Activated T-cell treated with anti-CD3 and anti-CD28 coated beads, Interleukin-2, amount 50 U/mL, for 24 hours (primary cell): ENCODE measurements around the gene MROH2A.
A peak's percentile ranks its signal among the peaks of the same experiment; 100 is the strongest.

ENCODE experiments used
- DNase-seq: peaks from one replicate; pipeline ENCODE4 v3.0.0-alpha.2; 2020
- H3K27ac Mint-ChIP-seq: 2 replicates; pipeline ENCODE4 v1.8.0; 2020; ENCODE audit warnings: mild to moderate bottlenecking, mixed read lengths
- H3K27me3 Mint-ChIP-seq: 2 replicates; pipeline ENCODE4 v1.8.0; 2020; ENCODE audit warnings: mixed read lengths
- H3K36me3 Mint-ChIP-seq: 2 replicates; pipeline ENCODE4 v1.8.0; 2020; ENCODE audit warnings: low read depth, mixed read lengths
- H3K4me1 Mint-ChIP-seq: 2 replicates; pipeline ENCODE4 v1.8.0; 2020; ENCODE audit warnings: low read depth, mixed read lengths
- H3K4me3 Mint-ChIP-seq: 2 replicates; pipeline ENCODE4 v1.8.0; 2020; ENCODE audit warnings: mild to moderate bottlenecking, moderate library complexity, mixed read lengths
- H3K9me3 Mint-ChIP-seq: 2 replicates; pipeline ENCODE4 v1.8.0; 2020; ENCODE audit warnings: mixed read lengths

Gene MROH2A

GRCh38 chr2:233829193-233830110, 51.3 kb downstream of the MROH2A start:
- Mint-ChIP-seq H3K4me3 (no peak overlapping the region), H3K27ac (no peak overlapping the region), H3K4me1 (no peaks in the 10 kb centered on the region), H3K27me3 (peaks cover 6% of the 10 kb centered on the region), H3K9me3 (no peaks in the 10 kb centered on the region), H3K36me3 (peaks cover 7% of the 10 kb centered on the region)
- peak; percentile 9 for DNase-seq

- no peak overlapping the region for H3K27ac Mint-ChIP-seq
- no peak for DNase-seq
- no peak overlapping the region for H3K4me3 Mint-ChIP-seq
- no peaks in the 10 kb centered on the region for H3K4me1 Mint-ChIP-seq
- peaks cover 15% of the 10 kb centered on the region for H3K36me3 Mint-ChIP-seq
- H3K9me3 Mint-ChIP-seq = no peaks in the 10 kb centered on the region
- H3K27me3 Mint-ChIP-seq = peaks cover 6% of the 10 kb centered on the region
Observed at GRCh38 chr2:233830111-233830802, 52.1 kb downstream of the MROH2A start.

GRCh38 chr2:233831011-233831721, 53.0 kb downstream of the MROH2A start:
- Mint-ChIP-seq H3K27ac (no peak overlapping the region), H3K9me3 (no peaks in the 10 kb centered on the region), H3K4me1 (no peaks in the 10 kb centered on the region), H3K36me3 (peaks cover 24% of the 10 kb centered on the region), H3K4me3 (no peak overlapping the region), H3K27me3 (peaks cover 3% of the 10 kb centered on the region)
- DNase-seq = peak; percentile 11

DNA sequence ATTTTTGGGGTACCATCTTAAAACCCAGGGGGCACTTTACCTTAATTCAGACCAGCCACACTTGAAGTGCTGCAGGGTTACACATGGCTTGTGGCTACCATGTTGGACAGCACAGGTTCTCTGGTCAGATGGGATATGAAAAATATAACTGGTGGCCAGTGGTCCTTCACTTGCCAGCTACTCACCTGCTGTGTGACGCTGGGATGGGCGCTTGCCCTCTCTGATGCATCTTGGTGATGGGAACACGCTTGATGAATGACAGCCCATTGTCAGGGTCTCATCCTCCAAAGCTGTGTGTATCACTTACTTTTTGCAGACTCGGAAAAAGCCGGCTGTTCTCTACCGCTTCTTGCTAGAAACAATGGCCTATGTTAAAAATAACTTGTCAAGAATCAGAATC, 53.7 kb downstream of the MROH2A start:
- H3K36me3 Mint-ChIP-seq = peaks cover 31% of the 10 kb centered on the region
- H3K27me3 Mint-ChIP-seq = no peaks in the 10 kb centered on the region
- no peaks in the 10 kb centered on the region for H3K4me1 Mint-ChIP-seq
- H3K27ac Mint-ChIP-seq = no peak overlapping the region
- DNase-seq = peak; percentile 7
- H3K4me3 Mint-ChIP-seq = no peak overlapping the region
- H3K9me3 Mint-ChIP-seq = no peaks in the 10 kb centered on the region

DNA sequence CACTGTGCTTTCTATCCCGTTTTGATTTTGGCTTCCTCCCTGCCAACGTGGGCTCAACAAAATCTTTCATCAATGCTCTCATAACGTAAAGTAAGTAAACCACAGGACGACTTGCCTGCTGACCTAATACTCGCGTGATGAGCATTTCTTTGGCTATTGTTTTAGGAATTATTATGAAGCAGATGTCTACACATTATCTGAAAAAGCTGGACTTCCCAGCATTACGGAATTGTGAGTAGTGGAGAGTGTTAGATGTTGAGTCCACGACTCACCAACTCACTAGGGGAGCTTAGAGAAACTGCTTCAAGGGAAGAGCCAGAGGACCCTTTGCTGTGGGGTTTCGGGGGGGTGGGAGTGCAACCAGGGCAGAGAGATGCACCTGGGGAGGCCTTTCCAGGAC, 54.3 kb downstream of the MROH2A start:
- H3K4me1 Mint-ChIP-seq = no peaks in the 10 kb centered on the region
- peaks cover 37% of the 10 kb centered on the region for H3K36me3 Mint-ChIP-seq
- no peak overlapping the region for H3K4me3 Mint-ChIP-seq
- DNase-seq = peak; percentile 3
- no peak overlapping the region for H3K27ac Mint-ChIP-seq
- H3K9me3 Mint-ChIP-seq = no peaks in the 10 kb centered on the region
- no peaks in the 10 kb centered on the region for H3K27me3 Mint-ChIP-seq

DNA sequence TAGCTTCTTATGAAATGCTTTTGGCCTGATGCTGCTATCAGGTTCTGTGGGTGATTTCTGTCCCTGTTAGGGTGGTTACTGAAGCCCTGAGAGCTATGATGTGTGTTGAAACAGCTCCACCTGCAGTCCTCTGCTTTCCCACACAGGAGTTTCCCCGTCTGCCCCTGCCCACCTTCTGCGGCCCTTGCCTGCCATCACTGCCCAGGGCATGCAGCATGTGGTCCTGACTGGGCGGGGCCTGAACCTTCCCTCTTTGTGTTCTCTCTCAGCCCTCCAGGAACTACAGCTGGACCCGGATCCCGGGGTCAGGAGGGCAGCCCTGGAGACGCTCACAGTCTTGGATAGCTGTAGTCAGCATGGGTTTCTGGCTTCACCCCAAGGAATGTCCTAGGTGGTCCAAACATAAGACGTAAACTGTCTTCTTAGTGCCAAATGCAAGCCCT, 54.8 kb downstream of the MROH2A start:
- Mint-ChIP-seq H3K36me3 (peaks cover 41% of the 10 kb centered on the region), H3K4me1 (peaks cover under 1% of the 10 kb centered on the region), H3K27ac (no peak overlapping the region), H3K4me3 (no peak overlapping the region), H3K27me3 (no peaks in the 10 kb centered on the region), H3K9me3 (no peaks in the 10 kb centered on the region)
- DNase-seq = peak; percentile 16

GRCh38 chr2:233833345-233833744, 55.2 kb downstream of the MROH2A start:
- DNase-seq = no peak
- Mint-ChIP-seq H3K27me3 (no peaks in the 10 kb centered on the region), H3K36me3 (peaks cover 46% of the 10 kb centered on the region), H3K4me3 (no peak overlapping the region), H3K9me3 (no peaks in the 10 kb centered on the region), H3K4me1 (peaks cover 5% of the 10 kb centered on the region), H3K27ac (no peak overlapping the region)

DNA sequence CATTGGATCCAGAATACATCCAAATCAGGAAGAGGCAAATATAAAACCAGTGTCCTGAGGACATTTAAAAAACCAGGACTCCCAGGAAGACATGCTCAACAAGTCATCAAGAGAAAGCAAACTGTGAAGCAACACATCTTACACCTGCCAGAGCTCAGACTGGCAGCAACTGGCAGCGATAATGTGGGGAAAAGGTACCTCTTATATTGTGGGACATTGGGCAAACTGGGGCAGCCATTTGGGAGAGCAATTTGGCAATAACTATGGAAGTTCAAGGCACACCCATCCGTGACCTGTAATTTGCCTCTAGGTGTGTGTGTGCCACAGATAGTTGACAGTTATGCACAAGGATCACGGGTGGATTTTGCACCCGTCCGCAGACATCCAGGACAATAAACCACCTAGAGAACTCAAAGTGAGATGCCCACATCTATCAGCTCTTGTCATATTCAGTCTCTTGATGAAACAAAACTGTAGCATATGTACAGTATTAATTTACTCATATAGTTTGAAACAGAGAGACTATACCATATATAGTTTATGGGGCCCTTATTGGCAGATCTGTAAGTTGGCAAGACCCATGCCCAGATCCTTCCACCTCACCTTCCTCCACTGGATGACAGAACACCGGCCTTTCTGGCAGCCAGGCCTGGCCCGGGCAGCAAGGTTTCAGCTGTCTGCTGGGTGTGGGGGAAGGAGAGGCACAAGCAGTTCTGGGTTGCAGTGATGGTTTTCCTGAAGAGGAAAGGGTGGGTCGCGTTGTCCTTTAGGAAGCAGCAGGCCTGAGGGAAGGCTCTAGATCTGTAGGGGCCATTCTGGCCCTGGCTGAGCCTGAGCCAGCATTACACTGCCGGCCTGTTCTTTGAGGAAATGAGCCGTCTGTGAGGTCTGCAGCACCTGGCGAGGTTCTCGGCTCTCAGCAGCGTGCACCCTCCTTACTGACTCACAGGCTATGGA, 57.4 kb downstream of the MROH2A start:
- H3K27ac Mint-ChIP-seq = no peak overlapping the region
- DNase-seq = peak; percentile 14
- H3K27me3 Mint-ChIP-seq = no peaks in the 10 kb centered on the region
- peaks cover 6% of the 10 kb centered on the region for H3K4me1 Mint-ChIP-seq
- H3K36me3 Mint-ChIP-seq = peaks cover 68% of the 10 kb centered on the region
- no peak overlapping the region for H3K4me3 Mint-ChIP-seq
- no peaks in the 10 kb centered on the region for H3K9me3 Mint-ChIP-seq

DNA sequence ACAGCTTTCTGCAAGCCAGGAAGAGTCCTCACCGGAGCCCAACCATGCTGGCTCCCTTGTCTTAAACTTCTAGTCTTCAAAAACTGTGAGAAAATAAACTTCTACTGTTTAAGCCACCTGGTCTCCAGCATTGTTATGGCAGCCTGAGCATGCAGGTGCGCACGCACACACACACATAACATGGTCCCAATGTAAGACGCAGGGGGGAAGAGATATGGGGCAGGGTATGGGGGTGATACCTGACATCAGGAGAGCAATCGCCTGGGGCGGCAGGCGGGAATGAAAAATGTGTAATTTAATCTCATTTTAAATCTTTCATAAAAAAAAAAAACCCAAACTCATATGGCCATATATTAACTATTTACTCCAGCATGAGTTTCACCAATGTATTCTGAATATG, 58.2 kb downstream of the MROH2A start:
- no peak overlapping the region for H3K4me3 Mint-ChIP-seq
- H3K9me3 Mint-ChIP-seq = no peaks in the 10 kb centered on the region
- no peak for DNase-seq
- peaks cover 6% of the 10 kb centered on the region for H3K4me1 Mint-ChIP-seq
- peaks cover 76% of the 10 kb centered on the region for H3K36me3 Mint-ChIP-seq
- H3K27me3 Mint-ChIP-seq = no peaks in the 10 kb centered on the region
- no peak overlapping the region for H3K27ac Mint-ChIP-seq

DNA sequence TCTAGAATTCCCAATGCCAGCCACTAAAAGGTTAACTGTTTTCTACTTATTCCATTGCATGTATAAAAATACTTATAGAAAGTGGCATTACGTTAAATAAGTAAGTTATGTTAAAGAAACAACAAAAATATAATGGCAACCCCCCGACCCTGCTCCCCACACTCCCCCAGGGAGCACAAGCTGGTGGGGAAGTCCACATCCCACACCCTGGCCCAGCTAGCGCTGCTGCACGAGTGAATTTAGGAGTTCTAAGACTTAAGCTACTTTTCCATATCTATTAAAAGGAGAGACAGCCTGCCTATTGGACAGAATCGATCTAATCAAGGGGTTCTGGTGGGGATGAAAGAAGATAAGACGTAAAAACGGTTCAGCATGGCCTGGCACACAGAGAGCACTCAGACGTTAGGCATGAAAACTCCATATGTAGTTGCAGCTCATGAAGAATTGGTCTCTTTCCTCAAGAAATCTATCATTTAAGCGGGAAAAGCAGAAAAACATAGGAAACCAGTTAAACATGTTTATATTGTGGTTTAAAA, 59.6 kb downstream of the MROH2A start:
- H3K27ac Mint-ChIP-seq = no peak overlapping the region
- peaks cover 90% of the 10 kb centered on the region for H3K36me3 Mint-ChIP-seq
- no peaks in the 10 kb centered on the region for H3K9me3 Mint-ChIP-seq
- no peaks in the 10 kb centered on the region for H3K27me3 Mint-ChIP-seq
- H3K4me3 Mint-ChIP-seq = no peak overlapping the region
- DNase-seq = no peak
- peaks cover 6% of the 10 kb centered on the region for H3K4me1 Mint-ChIP-seq

- peak; percentile 22 for DNase-seq
- H3K4me3 Mint-ChIP-seq = no peak overlapping the region
- H3K27ac Mint-ChIP-seq = no peak overlapping the region
- peaks cover 6% of the 10 kb centered on the region for H3K4me1 Mint-ChIP-seq
- no peaks in the 10 kb centered on the region for H3K27me3 Mint-ChIP-seq
- H3K9me3 Mint-ChIP-seq = no peaks in the 10 kb centered on the region
- peaks cover 95% of the 10 kb centered on the region for H3K36me3 Mint-ChIP-seq
Observed at GRCh38 chr2:233838251-233838650, 60.1 kb downstream of the MROH2A start.

DNA sequence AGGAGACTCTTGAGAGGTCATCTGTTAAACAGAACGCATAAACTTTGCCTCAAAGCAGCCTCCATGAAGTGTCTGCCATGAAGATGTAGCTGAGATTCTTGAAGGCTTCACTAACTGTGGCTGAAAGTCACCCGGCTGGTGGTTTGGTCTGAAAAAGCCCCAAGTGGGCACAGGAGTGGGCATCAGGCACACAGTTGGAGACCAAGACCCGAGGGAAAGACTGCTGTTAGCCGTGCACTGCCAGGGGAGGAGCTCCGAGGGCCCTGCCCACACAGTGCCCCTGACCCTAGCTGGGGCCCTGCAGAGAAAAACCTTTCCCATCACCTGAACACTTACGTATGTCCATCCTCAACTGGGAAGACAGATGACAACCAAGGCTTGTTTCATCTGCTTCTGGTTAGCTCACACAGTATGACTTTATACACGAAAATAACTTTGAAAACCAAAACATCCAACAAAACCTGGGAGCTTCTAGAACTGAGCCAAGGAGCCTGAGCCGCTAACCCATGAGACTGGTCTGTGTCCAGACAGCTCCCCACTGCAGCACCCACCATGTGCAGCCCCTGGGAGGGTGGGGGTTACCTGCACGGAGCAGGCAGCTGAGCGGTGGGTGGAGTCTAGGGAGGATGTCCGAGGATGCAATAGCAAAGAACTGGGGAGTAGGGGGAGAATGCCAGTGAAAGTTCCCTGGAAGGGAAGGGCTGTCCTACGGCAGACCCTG, 60.8 kb downstream of the MROH2A start:
- H3K36me3 Mint-ChIP-seq = peaks cover 100% of the 10 kb centered on the region
- H3K27ac Mint-ChIP-seq = no peak overlapping the region

GRCh38 chr2:233839447-233839820, 61.3 kb downstream of the MROH2A start:
- Mint-ChIP-seq H3K27ac (no peak overlapping the region), H3K4me1 (peaks cover 6% of the 10 kb centered on the region), H3K36me3 (peaks cover 100% of the 10 kb centered on the region)

More for the DNA sequence above, 60.8 kb downstream of the MROH2A start:
- Mint-ChIP-seq H3K4me3 (no peak overlapping the region), H3K9me3 (no peaks in the 10 kb centered on the region), H3K27me3 (no peaks in the 10 kb centered on the region), H3K4me1 (peaks cover 6% of the 10 kb centered on the region)
- no peak for DNase-seq

More at GRCh38 chr2:233839447-233839820, 61.3 kb downstream of the MROH2A start:
- H3K9me3 Mint-ChIP-seq = no peaks in the 10 kb centered on the region
- H3K4me3 Mint-ChIP-seq = no peak overlapping the region
- no peak for DNase-seq
- no peaks in the 10 kb centered on the region for H3K27me3 Mint-ChIP-seq
